T1000 (cell line): Measurements from ENCODE around the gene BCAM.
A peak's percentile ranks its signal among the peaks of the same experiment; 100 is the strongest.

Source experiments
- DNase-seq: peaks from one replicate; lab custom pipeline; 2025; ENCODE audit warnings: mixed read lengths; lab: John Stamatoyannopoulos, UW

The BCAM gene

GRCh38 chr19:44792281-44792680 is 16.6 kb upstream of the BCAM start:
- DNase-seq, result no peak

- DNase-seq, result no peak
These were observed 14.3 kb upstream of the BCAM start for GRCh38 chr19:44794610-44795009.

- no peak for DNase-seq
These were observed 13.4 kb upstream of the BCAM start for GRCh38 chr19:44795398-44795987.

DNA sequence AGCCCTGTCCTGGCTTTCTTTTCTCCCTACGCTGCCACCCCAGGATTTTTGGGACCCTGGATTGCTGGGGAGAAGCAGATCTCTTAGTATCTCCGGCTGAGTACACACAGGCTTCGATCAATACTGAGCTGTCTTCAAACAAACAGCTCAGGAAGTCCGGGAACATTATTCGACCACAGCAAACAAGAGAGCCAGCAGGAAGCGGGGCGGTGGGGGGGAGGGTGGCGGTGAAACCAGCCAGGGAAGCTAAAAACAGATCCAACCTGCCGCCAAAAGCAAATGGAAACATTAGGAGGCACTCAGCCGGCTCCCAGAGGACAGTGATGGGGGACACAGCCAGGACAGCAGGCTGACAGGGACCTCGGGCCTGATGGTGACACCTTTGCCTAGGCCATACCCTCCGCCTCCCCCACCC is 12.2 kb upstream of the BCAM start:
- DNase-seq, result no peak

- no peak for DNase-seq
These were observed 9.1 kb upstream of the BCAM start for GRCh38 chr19:44799627-44800346.

DNA sequence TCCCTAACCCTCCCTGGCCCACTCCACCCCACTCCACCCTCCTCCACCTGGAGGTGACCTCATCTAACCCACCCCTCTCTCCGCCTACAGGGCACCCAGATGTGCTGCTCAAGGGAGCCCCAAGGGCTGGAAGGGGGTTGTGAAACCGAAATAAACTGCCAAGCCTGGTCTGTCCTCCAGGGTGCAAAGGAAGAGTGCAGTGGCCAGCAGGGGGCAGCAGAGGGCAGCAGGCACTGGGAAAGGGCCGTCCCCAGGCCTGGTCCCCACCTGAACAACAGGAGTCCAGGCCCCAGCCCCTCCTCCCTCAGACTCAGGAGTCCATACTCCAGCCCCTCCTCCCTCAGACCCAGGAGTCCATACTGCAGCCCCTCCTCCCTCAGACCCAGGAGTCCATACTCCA is 8.4 kb upstream of the BCAM start:
- DNase-seq, result peak; percentile 57

DNA sequence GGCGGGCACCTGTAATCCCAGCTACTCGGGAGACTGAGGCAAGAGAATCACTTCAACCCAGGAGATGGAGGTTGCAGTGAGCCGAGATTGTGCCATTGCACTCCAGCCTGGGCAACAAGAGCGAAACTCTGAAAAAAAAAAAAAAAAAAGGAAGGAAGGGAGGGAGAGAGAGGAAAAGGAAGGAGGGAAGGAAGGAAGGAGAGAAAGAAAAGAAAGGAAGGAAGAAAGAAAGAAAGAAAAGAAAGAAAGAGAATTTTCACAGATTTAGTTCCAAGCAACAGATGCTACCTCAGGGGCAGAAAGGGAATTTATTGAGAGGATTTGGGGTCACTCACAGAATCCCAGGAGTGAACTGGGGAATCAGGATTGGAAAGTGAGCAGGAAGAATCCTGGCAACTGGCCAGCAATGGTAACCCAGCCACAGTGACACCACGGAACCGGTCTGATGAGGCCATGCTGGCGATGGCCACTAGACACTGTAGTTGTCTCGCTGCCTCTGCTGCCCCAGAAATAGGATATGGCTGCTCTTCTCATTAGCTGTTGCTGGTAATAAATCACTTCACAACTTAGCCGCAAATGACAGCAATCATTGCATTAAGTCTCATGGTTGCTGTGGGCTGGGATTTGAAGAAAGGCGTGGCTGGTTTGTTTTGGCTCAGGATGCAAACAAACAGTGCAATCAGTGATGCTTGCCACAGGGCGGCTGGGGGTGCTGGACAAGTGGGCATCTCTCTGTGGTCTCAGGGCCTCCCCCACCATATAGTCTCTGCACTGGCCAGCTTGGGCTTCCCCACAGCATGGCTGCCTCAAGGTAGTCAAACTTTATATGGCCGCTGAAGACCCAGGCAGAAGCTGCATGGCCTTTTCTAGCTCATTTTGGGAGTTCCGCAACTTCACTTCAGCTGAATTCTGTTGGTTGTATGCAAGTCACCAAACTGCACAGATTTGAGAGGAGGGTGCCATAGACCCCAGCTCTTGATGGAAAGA is 5.2 kb upstream of the BCAM start:
- DNase-seq, result no peak

DNA sequence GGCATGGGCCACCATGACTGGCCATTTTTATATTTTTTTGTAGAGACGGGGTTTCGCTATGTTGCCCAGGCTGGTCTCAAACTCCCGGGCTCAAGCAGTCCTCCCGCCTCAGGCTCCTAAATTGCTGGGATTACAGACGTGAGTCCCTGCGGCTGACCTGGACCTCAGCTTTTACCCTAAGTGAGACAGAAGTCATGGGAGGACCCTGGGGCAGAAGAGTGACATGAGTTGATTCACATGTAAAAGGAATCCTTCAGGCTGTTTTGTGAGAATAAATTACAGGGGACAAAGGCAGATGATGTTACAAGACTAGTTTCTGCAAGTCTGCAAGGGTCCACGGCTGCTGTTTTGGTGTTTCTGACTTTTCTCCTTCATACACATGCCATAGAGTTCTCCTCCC is 2.6 kb upstream of the BCAM start:
- DNase-seq, result no peak

DNA sequence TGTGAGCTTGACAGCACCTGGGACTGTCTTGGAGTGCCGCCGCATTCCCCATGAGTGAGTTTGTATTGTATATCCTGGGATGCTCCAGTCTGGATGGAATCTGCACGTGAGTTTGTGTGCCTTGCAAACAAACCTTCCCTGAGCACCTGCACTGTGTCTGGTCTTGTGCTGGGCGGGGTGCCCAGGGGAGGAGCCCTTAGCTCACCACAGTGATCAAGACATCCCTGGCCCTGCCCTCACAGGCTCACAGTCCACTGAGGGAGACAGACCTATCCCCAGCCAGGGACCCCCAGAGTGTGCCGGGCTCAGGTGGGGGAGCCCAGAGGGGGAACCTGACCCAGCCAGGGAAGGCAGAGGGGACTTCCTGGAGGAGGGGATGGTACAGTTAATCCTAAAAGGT is 1.7 kb upstream of the BCAM start:
- DNase-seq, result no peak

DNA sequence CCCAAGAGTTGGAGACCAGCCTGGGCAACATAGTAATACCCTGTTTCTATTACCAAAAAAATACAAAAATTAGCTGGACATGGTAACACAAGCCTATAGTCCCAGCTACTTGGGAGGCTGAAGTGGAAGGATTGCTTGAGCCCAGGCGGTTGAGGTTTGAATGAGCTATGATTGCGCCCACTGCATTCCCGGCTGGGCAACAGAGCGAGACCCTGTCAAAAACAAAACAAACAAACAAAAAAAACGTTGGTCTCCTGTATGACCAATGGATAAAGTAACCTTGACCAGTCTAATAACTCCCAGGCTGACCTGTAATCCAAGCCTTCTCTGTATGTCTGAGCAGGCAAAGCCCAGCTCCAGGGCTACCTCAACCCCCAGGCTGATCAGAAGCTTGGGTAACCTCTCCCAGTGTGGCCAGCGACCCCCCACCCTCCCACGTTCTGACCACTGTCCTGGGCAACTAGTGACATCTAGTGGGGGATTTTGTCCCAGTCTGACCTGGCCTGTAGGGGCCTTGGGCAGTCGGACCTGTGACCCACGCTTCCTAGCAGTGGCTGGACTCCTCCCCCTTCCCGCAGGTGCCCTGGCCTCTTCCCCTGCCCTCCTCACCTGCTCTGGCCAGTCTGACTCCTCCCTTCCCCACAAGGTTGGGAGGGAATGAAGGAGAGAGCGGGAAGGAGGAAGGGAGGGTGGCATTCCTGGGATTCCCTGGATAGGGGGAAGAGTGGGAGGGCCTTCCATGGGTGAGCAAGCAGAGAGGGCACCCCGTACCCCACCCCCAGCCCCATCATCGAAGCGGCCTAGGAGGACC is 1.0 kb upstream of the BCAM start:
- peak; percentile 20 for DNase-seq

DNA sequence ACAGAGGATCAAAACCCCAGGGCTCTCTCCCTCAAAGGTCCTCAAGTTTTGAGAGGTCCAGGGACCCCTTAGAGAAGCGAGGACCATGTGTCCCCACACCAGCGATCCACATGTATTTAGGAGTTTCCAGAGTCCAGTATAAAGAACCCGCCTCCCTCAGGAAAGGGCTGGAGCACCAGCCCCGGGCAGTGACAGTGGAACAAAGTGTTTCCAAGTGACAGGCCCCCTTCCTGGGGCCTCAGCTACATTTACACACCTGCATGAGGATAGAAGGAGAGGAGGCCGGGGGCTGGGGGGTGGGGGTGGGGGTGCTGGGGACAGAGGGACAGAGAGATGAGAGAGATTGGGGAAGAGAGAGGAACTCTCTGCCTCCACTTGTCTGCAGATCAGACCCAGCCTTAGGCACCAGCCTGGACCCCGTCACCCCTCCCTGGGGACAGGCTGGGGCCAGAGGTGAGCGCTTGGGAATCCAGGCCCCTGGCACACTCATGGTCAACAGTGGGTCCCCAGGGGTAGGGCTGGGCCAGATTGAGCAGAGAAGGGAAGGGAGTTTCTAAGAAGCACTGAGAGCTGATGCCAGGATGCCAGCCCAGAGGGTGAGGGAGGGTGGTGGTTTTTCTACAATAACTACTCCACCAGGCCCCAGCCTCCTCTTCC is 802 bp downstream of the BCAM start:
- DNase-seq, result no peak

- DNase-seq, result no peak
These were observed 1.6 kb downstream of the BCAM start for GRCh38 chr19:44810234-44811121.

DNA sequence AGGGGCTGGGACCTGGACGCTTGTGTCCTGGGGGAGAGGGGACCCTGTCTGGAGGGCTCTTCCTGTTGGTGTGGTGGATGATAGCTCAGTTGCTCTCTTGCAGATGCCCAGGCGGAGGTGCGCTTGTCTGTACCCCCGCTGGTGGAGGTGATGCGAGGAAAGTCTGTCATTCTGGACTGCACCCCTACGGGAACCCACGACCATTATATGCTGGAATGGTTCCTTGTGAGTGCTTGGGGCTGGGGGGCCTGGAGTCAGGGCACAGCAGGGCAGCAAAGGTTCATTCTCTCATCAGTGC is 2.2 kb downstream of the BCAM start:
- no peak for DNase-seq

- no peak for DNase-seq
These were observed 3.3 kb downstream of the BCAM start for GRCh38 chr19:44812142-44812718.

GRCh38 chr19:44813070-44813840 is 4.4 kb downstream of the BCAM start:
- no peak for DNase-seq

DNA sequence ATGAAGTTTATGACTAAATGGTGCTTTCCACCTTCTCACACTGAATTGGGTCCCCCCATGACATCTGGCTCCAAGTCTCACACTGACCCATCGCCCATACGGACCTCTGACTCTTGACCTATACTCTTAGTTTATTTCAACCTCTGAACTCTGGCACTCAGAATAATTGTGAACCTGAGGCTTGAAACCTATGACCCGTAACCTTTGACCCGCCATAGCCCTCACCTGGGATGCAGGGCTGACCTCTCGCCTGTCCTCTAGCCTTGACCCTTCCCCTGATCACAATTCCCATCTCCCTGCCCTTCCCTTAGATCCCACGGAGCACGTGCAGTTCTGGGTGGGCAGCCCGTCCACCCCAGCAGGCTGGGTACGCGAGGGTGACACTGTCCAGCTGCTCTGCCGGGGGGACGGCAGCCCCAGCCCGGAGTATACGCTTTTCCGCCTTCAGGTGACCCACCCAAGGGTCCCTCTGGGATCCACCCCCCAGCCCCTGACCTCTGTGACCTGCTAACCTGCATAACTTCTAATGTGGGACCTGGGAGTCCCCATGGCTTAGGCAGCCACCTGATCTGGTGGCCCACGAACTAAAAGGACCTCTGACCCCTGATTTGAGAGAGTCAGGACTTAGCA is 5.1 kb downstream of the BCAM start:
- DNase-seq, result no peak

GRCh38 chr19:44814517-44814916 is 5.6 kb downstream of the BCAM start:
- DNase-seq, result no peak

DNA sequence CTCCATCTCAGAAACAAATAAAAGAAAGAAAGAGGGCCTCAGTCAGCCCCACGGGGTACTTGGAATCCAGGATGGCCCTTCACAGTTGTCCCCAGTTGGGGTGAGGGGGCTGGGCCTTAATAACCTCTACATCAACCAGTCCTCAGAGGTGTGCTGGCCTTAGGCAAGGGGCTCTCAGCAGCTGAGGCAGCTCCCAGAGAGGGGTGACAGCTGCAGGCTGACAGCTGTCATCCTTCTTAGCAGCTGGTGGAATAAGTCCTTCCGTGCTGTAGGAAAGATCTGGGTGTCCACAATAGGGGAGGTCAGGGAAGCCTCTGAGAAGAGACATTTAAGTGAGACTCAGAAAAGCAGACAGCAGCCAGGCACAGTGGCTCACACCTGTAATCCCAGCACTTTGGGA is 7.4 kb downstream of the BCAM start:
- DNase-seq, result no peak
